DND-41 (cell line): Measurements from ENCODE around the gene ZNF672.
A peak's percentile ranks its signal among the peaks of the same experiment; 100 is the strongest.

ENCODE experiments used
- ATAC-seq: fragments of 200-7000 bp; cut with Tn5 transposase; 3 replicates; pipeline ENCODE4 v1.9.1; 2021; ENCODE audit warnings: low read depth; ENCODE audit not compliant: insufficient read depth
- DNase-seq: peaks from one replicate; pipeline ENCODE4 v3.0.0-alpha.2; 2020
- H2AFZ ChIP-seq: 2 replicates; pipeline ENCODE4 v1.6.0; 2012; ENCODE audit warnings: low read depth, low read length
- H3K27ac ChIP-seq: 2 replicates; pipeline ENCODE4 v1.5.1; 2012; ENCODE audit warnings: low read length, inconsistent platforms
- H3K27me3 ChIP-seq: fragments of 200-600 bp; sonication (generic); 2 replicates; pipeline ENCODE4 v1.6.0; 2012; ENCODE audit warnings: low read length, mild to moderate bottlenecking, inconsistent platforms; ENCODE audit not compliant: insufficient read depth, poor library complexity
- H3K36me3 ChIP-seq: 2 replicates; pipeline ENCODE4 v1.5.1; 2012; ENCODE audit warnings: low read length, inconsistent platforms; ENCODE audit not compliant: insufficient read depth
- H3K4me1 ChIP-seq: 2 replicates; pipeline ENCODE4 v1.5.1; 2012; ENCODE audit warnings: mild to moderate bottlenecking, low read length; ENCODE audit not compliant: insufficient read depth
- H3K4me2 ChIP-seq: 2 replicates; pipeline ENCODE4 v1.6.0; 2012; ENCODE audit warnings: mild to moderate bottlenecking, moderate library complexity, low read length, inconsistent platforms; ENCODE audit not compliant: insufficient read depth
- H3K4me3 ChIP-seq, 2 experiments: fragments of 200-600 bp in 1 of 2; shearing (Covaris generic) in 1 of 2; 2 replicates each; pipeline ENCODE4 v1.5.1; 2012 to 2016; ENCODE audit warnings: inconsistent platforms in 2 of 2, low read length in 2 of 2, mild to moderate bottlenecking in 2 of 2, low read depth in 1 of 2, moderate library complexity in 1 of 2
- H3K79me2 ChIP-seq: 2 replicates; pipeline ENCODE4 v1.6.0; 2012; ENCODE audit warnings: low read length, inconsistent platforms; ENCODE audit not compliant: insufficient read depth
- H3K9ac ChIP-seq: 2 replicates; pipeline ENCODE4 v1.6.0; 2012; ENCODE audit warnings: low read depth, mild to moderate bottlenecking, inconsistent platforms, low read length, moderate library complexity
- H3K9me3 ChIP-seq: 2 replicates; pipeline ENCODE4 v1.5.1; 2012; ENCODE audit warnings: low read length, moderate library complexity, mild to moderate bottlenecking, inconsistent platforms; ENCODE audit not compliant: insufficient read depth, severe bottlenecking
- H4K20me1 ChIP-seq: 2 replicates; pipeline ENCODE4 v1.6.0; 2012; ENCODE audit warnings: low read length; ENCODE audit not compliant: insufficient read depth
- EZH2 ChIP-seq: IDR thresholded peaks from 3 replicates; pipeline ENCODE4 v1.6.1; 2012; ENCODE audit warnings: borderline replicate concordance, low read depth, mild to moderate bottlenecking, moderate library complexity, low read length, inconsistent platforms; ENCODE audit not compliant: severe bottlenecking
- TF ChIP-seq, protein P1 (sequence below): IDR thresholded peaks from 2 replicates; pipeline ENCODE4 v1.5.1; 2012; ENCODE audit warnings: borderline replicate concordance, low read length, moderate library complexity, mild to moderate bottlenecking; ENCODE audit not compliant: poor library complexity, severe bottlenecking; ENCODE audit errors: extremely low read depth

The ZNF672 gene

DNA sequence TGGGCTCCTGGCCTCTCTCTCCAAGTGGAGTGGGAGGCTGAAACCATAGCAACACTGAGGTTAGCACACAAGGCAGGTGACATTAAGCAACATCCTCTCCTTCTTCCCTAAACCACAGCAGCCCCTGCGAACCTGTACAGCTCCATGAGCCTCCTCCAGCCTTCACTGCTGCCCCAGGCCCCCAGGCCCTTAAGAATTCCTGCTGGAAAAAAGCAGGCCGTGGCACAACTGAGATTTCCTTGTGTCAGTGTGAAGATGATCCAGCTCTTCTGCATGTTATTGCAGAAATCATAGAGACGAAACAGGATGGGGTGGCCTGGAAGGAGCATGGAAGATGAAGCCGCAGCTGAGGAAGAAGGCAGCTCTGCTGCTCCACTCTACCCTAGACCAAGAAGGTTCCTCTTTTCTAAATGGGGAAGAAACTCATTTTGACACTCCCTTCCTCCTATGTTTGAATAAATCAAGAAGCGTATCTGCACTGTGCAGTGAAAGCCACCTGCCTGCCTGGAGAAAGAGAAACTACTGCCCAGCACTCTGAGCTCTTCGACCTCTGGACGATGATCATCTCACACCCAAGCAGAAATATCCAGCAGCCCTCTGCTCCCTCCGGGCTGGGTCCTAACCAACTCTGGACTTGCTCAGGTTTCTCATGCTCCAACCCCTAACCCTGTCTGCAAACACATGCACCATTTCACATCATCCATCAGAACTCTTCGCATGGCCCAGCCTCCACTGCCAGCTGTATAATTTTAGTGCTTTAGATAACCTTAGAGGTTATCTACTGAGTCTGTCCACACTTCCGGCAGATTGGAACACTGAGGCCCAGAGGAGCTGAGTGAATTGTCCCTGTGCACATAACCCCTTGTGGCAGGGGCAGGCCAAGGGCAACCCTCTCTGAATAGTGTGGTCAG is 33.0 kb upstream of the ZNF672 start:
- Histone ChIP-seq H3K4me2 (no peak overlapping the region), H2AFZ (no peak overlapping the region), H3K27me3 (no peaks in the 10 kb centered on the region), H3K9me3 (no peaks in the 10 kb centered on the region), H4K20me1 (0 out of 2 replicates have a peak, but pooled peaks cover 5% of the 10 kb centered on the region), H3K4me1 (no peaks in the 10 kb centered on the region), H3K27ac (no peak overlapping the region), H3K9ac (no peak overlapping the region), H3K4me3 (no peak overlapping the region), H3K79me2 (no peaks in the 10 kb centered on the region), H3K36me3 (no peaks in the 10 kb centered on the region)
- no peak for TF ChIP-seq EZH2
- TF ChIP-seq, protein P1, sequence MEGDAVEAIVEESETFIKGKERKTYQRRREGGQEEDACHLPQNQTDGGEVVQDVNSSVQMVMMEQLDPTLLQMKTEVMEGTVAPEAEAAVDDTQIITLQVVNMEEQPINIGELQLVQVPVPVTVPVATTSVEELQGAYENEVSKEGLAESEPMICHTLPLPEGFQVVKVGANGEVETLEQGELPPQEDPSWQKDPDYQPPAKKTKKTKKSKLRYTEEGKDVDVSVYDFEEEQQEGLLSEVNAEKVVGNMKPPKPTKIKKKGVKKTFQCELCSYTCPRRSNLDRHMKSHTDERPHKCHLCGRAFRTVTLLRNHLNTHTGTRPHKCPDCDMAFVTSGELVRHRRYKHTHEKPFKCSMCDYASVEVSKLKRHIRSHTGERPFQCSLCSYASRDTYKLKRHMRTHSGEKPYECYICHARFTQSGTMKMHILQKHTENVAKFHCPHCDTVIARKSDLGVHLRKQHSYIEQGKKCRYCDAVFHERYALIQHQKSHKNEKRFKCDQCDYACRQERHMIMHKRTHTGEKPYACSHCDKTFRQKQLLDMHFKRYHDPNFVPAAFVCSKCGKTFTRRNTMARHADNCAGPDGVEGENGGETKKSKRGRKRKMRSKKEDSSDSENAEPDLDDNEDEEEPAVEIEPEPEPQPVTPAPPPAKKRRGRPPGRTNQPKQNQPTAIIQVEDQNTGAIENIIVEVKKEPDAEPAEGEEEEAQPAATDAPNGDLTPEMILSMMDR = no peak
- DNase-seq = no peak
- no peak for ATAC-seq

DNA sequence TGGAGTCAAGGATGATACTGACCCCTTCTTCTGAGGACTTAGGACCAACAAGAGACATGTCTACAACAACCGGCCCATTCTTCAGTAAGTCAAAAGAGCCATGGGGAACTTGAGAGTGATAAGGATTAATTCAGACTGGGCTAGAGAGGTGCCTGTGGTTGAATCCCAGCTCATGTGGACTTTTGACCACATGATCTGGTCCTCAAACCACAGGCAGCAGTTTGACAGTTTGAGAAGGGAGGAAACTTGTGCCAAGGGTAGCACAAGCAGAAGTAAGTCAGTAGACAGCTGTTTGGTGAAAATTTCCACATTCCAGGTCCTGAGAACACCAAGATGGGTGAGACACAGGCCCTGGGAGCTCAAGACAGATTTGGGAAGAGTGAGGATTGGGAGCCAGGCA is 32.1 kb upstream of the ZNF672 start:
- Histone ChIP-seq H3K79me2 (no peaks in the 10 kb centered on the region), H2AFZ (no peak overlapping the region), H3K4me3 (no peak overlapping the region), H3K4me1 (no peaks in the 10 kb centered on the region), H3K27ac (no peak overlapping the region), H4K20me1 (peaks cover 5% of the 10 kb centered on the region; the same call in 1 of the 2 replicates), H3K9me3 (no peaks in the 10 kb centered on the region), H3K9ac (no peak overlapping the region), H3K27me3 (no peaks in the 10 kb centered on the region), H3K36me3 (peaks cover 2% of the 10 kb centered on the region; the same call in 1 of the 2 replicates), H3K4me2 (no peak overlapping the region)
- no peak for ATAC-seq
- TF ChIP-seq, protein P1 = no peak
- no peak for TF ChIP-seq EZH2
- DNase-seq = no peak

- H3K4me3 ChIP-seq = no peak overlapping the region
- no peaks in the 10 kb centered on the region for H3K79me2 ChIP-seq
- no peaks in the 10 kb centered on the region for H3K9me3 ChIP-seq
- H3K36me3 ChIP-seq = peaks cover 15% of the 10 kb centered on the region
- DNase-seq (peak; percentile 57), ATAC-seq (peak; percentile 86)
- H2AFZ ChIP-seq = no peak overlapping the region
- no peak overlapping the region for H3K4me2 ChIP-seq
- H3K9ac ChIP-seq = no peak overlapping the region
- H4K20me1 ChIP-seq = peaks cover 7% of the 10 kb centered on the region; the same call in 1 of the 2 replicates
- TF ChIP-seq EZH2 = no peak
- TF ChIP-seq, protein P1 = peak; percentile 89
- no peak overlapping the region for H3K27ac ChIP-seq
- H3K4me1 ChIP-seq = no peaks in the 10 kb centered on the region
- H3K27me3 ChIP-seq = no peaks in the 10 kb centered on the region
Measured at GRCh38 chr1:248807067-248807737, 30.8 kb upstream of the ZNF672 start.
